ENCODE measurements around the gene NBPF14.
"Not testable (repeated sequence)": the region's sequence is repeated elsewhere in the genome, so short reads cannot be mapped to it uniquely, and the experiment has no call there.

GRCh38 chr1:148523205-148524144 lies 72.3 kb downstream of the NBPF14 start:
- TF ChIP-seq CTCF (conservative IDR thresholded peaks at IDR 0.05; ENCODE audit: low read length); EZH2phosphoT487 (IDR thresholded peaks at IDR 0.05; ENCODE audit: borderline replicate concordance): not testable (repeated sequence)
